GM12878 (cell line): ENCODE results near the gene CLECL1. TPM values are rescaled to one million over a fixed set of nuclear protein-coding genes. Genes with fewer than 3 reads are reported as not detected.

Experiments used
- ATAC-seq: fragments of 200-7000 bp; cut with Tn5 transposase; 3 replicates; pipeline ENCODE4 v1.9.1; 2020; ENCODE audit warnings: mild to moderate bottlenecking, moderate library complexity
- BruUV-seq: library from RNA; stranded (reverse); fragments of 400-500 nt; replicated peaks from 2 replicates; lab custom pipeline; 2021; lab: Mats Ljungman, UMichigan
- CTCF ChIA-PET: fragments of 300-600 bp; sonication (Branson Sonifier 250); formaldehyde crosslinking; extraction: SDS; loops from one replicate; lab custom pipeline; 2021; ENCODE audit warnings: inconsistent platforms; lab: Yijun Ruan, JAX
- POLR2A ChIA-PET: fragments of 350-600 bp; formaldehyde crosslinking; extraction: SDS; loops from one replicate; lab custom pipeline; 2021; ENCODE audit warnings: inconsistent platforms; lab: Charles Lee
- RAD21 ChIA-PET: fragments of 300-600 bp; sonication (Branson Sonifier 250); formaldehyde crosslinking; loops from one replicate; lab custom pipeline; 2023; ENCODE audit warnings: antibody characterized with exemption; ENCODE audit not compliant: unreplicated experiment; lab: Charles Lee
- SMC1A ChIA-PET: fragments of 300-600 bp; sonication (Branson Sonifier 250); formaldehyde crosslinking; loops from one replicate; lab custom pipeline; 2023; ENCODE audit not compliant: unreplicated experiment, uncharacterized antibody; lab: Charles Lee
- DNase-seq: peaks from one replicate; pipeline ENCODE4 v3.0.0-alpha.2; 2011; ENCODE audit warnings: low read depth, low spot score
- FAIRE-seq: peaks from 3 replicates; lab custom pipeline; 2011; peaks lifted over from hg19 to GRCh38; lab: Jason Lieb, UNC
- H2AFZ ChIP-seq: 2 replicates; pipeline ENCODE4 v1.6.0; 2011; ENCODE audit warnings: low read depth, low read length, control low read depth; ENCODE audit not compliant: control insufficient read depth
- H3K27ac ChIP-seq: 2 replicates; pipeline ENCODE4 v1.5.1; 2011; ENCODE audit warnings: control low read depth; ENCODE audit not compliant: control insufficient read depth, insufficient read depth
- H3K27me3 ChIP-seq, 2 experiments: replicated peaks in 1 of 2; 2 replicates each; pipeline versions ENCODE4 v1.6.0 to v1.6.1; 2011; ENCODE audit warnings: low read length in 1 of 2; ENCODE audit not compliant: control insufficient read depth in 2 of 2, insufficient read depth in 2 of 2
- H3K36me3 ChIP-seq, 2 experiments: 2 replicates each; pipeline ENCODE4 v1.5.1; 2011; ENCODE audit warnings: low read length in 1 of 2; ENCODE audit not compliant: control insufficient read depth in 2 of 2, insufficient read depth in 2 of 2
- H3K4me1 ChIP-seq: 2 replicates; pipeline ENCODE4 v1.6.1; 2011; ENCODE audit warnings: mild to moderate bottlenecking, low read length, moderate library complexity, mixed read lengths; ENCODE audit not compliant: control insufficient read depth, insufficient read depth
- H3K4me2 ChIP-seq: 2 replicates; pipeline ENCODE4 v1.6.0; 2011; ENCODE audit warnings: control low read depth; ENCODE audit not compliant: control insufficient read depth, insufficient read depth
- H3K4me3 ChIP-seq: fragments of 200-600 bp; sonication (generic); 2 replicates; pipeline ENCODE4 v1.5.1; 2016
- H3K79me2 ChIP-seq: 2 replicates; pipeline ENCODE4 v1.6.0; 2011; ENCODE audit warnings: low read length; ENCODE audit not compliant: control insufficient read depth, insufficient read depth
- H3K9ac ChIP-seq: 2 replicates; pipeline ENCODE4 v1.8.0; 2011; ENCODE audit warnings: low read length, control low read depth, mixed read lengths; ENCODE audit not compliant: control insufficient read depth, insufficient read depth
- H3K9me3 ChIP-seq: replicated peaks from 3 replicates; pipeline ENCODE4 v1.5.1; 2011; ENCODE audit warnings: mild to moderate bottlenecking, low read length; ENCODE audit not compliant: control insufficient read depth, insufficient read depth
- H4K20me1 ChIP-seq: 2 replicates; pipeline ENCODE4 v1.6.0; 2011; ENCODE audit not compliant: control insufficient read depth, insufficient read depth
- ATF7 ChIP-seq: fragments of 450-650 bp; IDR thresholded peaks from 2 replicates; pipeline ENCODE4 v1.6.1; 2016; ENCODE audit warnings: low read depth, mild to moderate bottlenecking
- ETV6 ChIP-seq, 2 experiments: fragments of 450-650 bp in 1 of 2; IDR thresholded peaks in 1 of 2; conservative IDR thresholded peaks in 1 of 2; 2 replicates each; pipeline ENCODE4 v1.6.1; 2014; ENCODE audit warnings: antibody characterized with exemption in 1 of 2, borderline replicate concordance in 1 of 2, low read depth in 1 of 2, mild to moderate bottlenecking in 1 of 2, moderate library complexity in 1 of 2
- HCFC1 ChIP-seq: fragments of 150-350 bp; IDR thresholded peaks from 2 replicates; pipeline ENCODE4 v1.6.1; 2014; ENCODE audit warnings: low read length
- HDGF ChIP-seq: fragments of 450-650 bp; IDR thresholded peaks from 2 replicates; pipeline ENCODE4 v1.6.1; 2016; ENCODE audit warnings: antibody characterized with exemption
- IKZF1 ChIP-seq: fragments of 450-650 bp; conservative IDR thresholded peaks from 2 replicates; pipeline ENCODE4 v1.6.1; 2017; ENCODE audit warnings: antibody characterized with exemption, mild to moderate bottlenecking
- JUND ChIP-seq: IDR thresholded peaks from 2 replicates; pipeline ENCODE4 v1.6.1; 2012; ENCODE audit warnings: low read depth, mild to moderate bottlenecking, low read length, improper control_type of control experiment, moderate library complexity
- PAX5 ChIP-seq: IDR thresholded peaks from 2 replicates; pipeline ENCODE4 v1.6.1; 2011; ENCODE audit warnings: low read depth, low read length, borderline replicate concordance
- POLR2A ChIP-seq: IDR thresholded peaks from 2 replicates; pipeline ENCODE4 v1.6.1; 2011; ENCODE audit warnings: low read depth, mild to moderate bottlenecking, low read length
- POLR2AphosphoS5 ChIP-seq: IDR thresholded peaks from 2 replicates; pipeline ENCODE4 v1.6.1; 2011; ENCODE audit warnings: mild to moderate bottlenecking, low read length, inconsistent platforms
- TAF1 ChIP-seq: IDR thresholded peaks from 2 replicates; pipeline ENCODE4 v1.6.1; 2011; ENCODE audit warnings: mild to moderate bottlenecking, low read depth, low read length, borderline replicate concordance
- TBL1XR1 ChIP-seq: IDR thresholded peaks from 2 replicates; pipeline ENCODE4 v1.6.1; 2012; ENCODE audit warnings: low read depth, low read length, improper control_type of control experiment
- YY1 ChIP-seq: IDR thresholded peaks from 2 replicates; pipeline ENCODE4 v1.6.1; 2011; ENCODE audit warnings: low read depth, mild to moderate bottlenecking, low read length
- WGBS: methylation state at CpG from one replicate; pipeline ENCODE4 v1.1.6; 2016; ENCODE audit warnings: low lambda C conversion rate; ENCODE audit not compliant: insufficient replicate concordance, insufficient coverage; ENCODE audit errors: missing lambda C conversion rate; 5-methylcytosine and 5-hydroxymethylcytosine counted together
- in situ Hi-C: fragments of 300-500 bp; cut with MboI; formaldehyde crosslinking; loops from 9 replicates; pipeline ENCODE4 v1.14.3; 2018; ENCODE audit warnings: mixed read lengths
- intact Hi-C: fragments of 100-400 bp; cut with micrococcal nuclease; formaldehyde crosslinking; loops from one replicate; pipeline ENCODE4 v1.14.2; 2022; ENCODE audit not compliant: unreplicated experiment
- polyA plus RNA-seq, 11 experiments: library from polyadenylated mRNA; depleted of rRNA in 4 of 11; unstranded in 6 of 11; stranded (reverse) in 5 of 11; fragments of >200 nt; fragmentation: Nextera tagmentation in 4 of 11; fragmentation: Illumina TruSeq in 1 of 11; extraction: Ambion mirVana in 4 of 11; extraction: Trizol in 1 of 11; gene quantifications; 1 replicate in 1 of 11; 2 replicates in 10 of 11; pipeline versions ENCODE4 v1.2.1 to v1.2.3, GENCODE V29; 2011 to 2016; ENCODE audit warnings: inconsistent platforms in 2 of 11, missing spikeins in 2 of 11, low read depth in 1 of 11
- total RNA-seq, 4 experiments: library from RNA; depleted of rRNA in 3 of 4; stranded (reverse); fragments of >200 nt in 3 of 4; fragmentation: Illumina TruSeq in 1 of 4; extraction: Trizol in 1 of 4; gene quantifications; 2 replicates each; pipeline versions ENCODE4 v1.2.1 to v1.2.3, GENCODE V29; 2013 to 2021
- TF ChIP-seq, protein P1 (sequence below): fragments of 450-650 bp; IDR thresholded peaks from 2 replicates; pipeline ENCODE4 v1.6.1; 2017; ENCODE audit warnings: mild to moderate bottlenecking, moderate library complexity
- TF ChIP-seq, protein P2 (sequence below): IDR thresholded peaks from 2 replicates; pipeline ENCODE4 v1.6.1; 2012; ENCODE audit warnings: low read depth, low read length, improper control_type of control experiment
- TF ChIP-seq, protein P3 (sequence below): fragments of 450-650 bp; IDR thresholded peaks from 2 replicates; pipeline ENCODE4 v1.6.1; 2016; ENCODE audit warnings: mild to moderate bottlenecking

Gene CLECL1
- total and polyA plus RNA-seq, 10 of the 15 experiments (the other 5 are each of a cell fraction or from before 2014, with no cell fraction given), result 4.6 to 56.5 (median 46.4) TPM

DNA sequence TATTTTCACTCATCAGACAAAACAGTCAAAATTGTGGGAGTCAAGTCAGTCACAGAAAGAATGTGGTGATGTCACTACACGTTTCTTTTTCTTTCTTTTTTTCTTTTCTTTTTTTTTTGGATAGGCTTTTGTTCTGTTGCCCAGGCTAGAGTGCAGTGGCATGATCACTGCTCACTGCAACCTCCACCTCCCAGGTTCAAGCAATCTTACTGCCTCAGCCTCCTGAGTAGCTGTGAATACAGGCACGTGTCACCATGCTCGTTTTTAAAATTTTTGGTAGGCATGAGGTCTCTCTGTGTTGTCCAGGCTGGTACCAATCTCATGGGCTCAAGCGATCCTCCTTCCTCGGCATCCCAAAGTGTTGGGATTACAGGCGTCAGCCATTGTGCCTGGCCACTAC lies 2.3 kb downstream of the CLECL1 start:
- RAD21 ChIA-PET, result interaction anchor here (1.6 to 2.8 kb wide), 6 partner anchors 9 to 30 kb away, joined by 4 to 16 read pairs (median 8); partner anchors contain the start of gene CD69
- FAIRE-seq (no peak), ATAC-seq (peak; percentile 15; the same call in 2 of the 3 replicates), DNase-seq (no peak)
- intact Hi-C loops, result no loop called here
- in situ Hi-C loops, result loop anchor here (5.0 kb wide), 1 partner anchor 83 kb away; no protein-coding TSS in a partner anchor
- Histone ChIP-seq H3K27me3 (no peaks in the 10 kb centered on the region), H3K4me1 (peaks cover 4% of the 10 kb centered on the region; the same call in 1 of the 2 replicates), H3K9me3 (no peaks in the 10 kb centered on the region), H3K36me3 (no peaks in the 10 kb centered on the region), H3K9ac (peak overlapping the region; percentile 82), H3K4me2 (peak overlapping the region; percentile 66; the same call in 1 of the 2 replicates), H2AFZ (no peak overlapping the region), H4K20me1 (no peaks in the 10 kb centered on the region), H3K4me3 (peak overlapping the region; percentile 80), H3K79me2 (peaks cover 80% of the 10 kb centered on the region), H3K27ac (peak overlapping the region; percentile 84)
- BruUV-seq, result no TSS peak
- POLR2A ChIA-PET, result interaction anchor here (1.2 kb wide), 1 partner anchor 8 kb away, joined by 5 read pairs; no protein-coding TSS in a partner anchor
- SMC1A ChIA-PET, result interaction anchor here (0.9 to 2.1 kb wide), 9 partner anchors 9 to 61 kb away, joined by 3 to 6 read pairs (median 4); partner anchors contain the start of genes CD69 and CLEC2D
- WGBS, result 0% methylated on average over 6 of the region's 6 CpGs
- CTCF ChIA-PET, result interaction anchor here (1.1 to 2.8 kb wide), 5 partner anchors 9 to 97 kb away, joined by 3 to 25 read pairs (median 4); no protein-coding TSS in a partner anchor
- TF ChIP-seq, protein P1, sequence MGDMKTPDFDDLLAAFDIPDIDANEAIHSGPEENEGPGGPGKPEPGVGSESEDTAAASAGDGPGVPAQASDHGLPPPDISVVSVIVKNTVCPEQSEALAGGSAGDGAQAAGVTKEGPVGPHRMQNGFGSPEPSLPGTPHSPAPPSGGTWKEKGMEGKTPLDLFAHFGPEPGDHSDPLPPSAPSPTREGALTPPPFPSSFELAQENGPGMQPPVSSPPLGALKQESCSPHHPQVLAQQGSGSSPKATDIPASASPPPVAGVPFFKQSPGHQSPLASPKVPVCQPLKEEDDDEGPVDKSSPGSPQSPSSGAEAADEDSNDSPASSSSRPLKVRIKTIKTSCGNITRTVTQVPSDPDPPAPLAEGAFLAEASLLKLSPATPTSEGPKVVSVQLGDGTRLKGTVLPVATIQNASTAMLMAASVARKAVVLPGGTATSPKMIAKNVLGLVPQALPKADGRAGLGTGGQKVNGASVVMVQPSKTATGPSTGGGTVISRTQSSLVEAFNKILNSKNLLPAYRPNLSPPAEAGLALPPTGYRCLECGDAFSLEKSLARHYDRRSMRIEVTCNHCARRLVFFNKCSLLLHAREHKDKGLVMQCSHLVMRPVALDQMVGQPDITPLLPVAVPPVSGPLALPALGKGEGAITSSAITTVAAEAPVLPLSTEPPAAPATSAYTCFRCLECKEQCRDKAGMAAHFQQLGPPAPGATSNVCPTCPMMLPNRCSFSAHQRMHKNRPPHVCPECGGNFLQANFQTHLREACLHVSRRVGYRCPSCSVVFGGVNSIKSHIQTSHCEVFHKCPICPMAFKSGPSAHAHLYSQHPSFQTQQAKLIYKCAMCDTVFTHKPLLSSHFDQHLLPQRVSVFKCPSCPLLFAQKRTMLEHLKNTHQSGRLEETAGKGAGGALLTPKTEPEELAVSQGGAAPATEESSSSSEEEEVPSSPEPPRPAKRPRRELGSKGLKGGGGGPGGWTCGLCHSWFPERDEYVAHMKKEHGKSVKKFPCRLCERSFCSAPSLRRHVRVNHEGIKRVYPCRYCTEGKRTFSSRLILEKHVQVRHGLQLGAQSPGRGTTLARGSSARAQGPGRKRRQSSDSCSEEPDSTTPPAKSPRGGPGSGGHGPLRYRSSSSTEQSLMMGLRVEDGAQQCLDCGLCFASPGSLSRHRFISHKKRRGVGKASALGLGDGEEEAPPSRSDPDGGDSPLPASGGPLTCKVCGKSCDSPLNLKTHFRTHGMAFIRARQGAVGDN, result 0 out of 2 replicates have a peak, but pooled peaks have one; percentile 42
- TF ChIP-seq ATF7, result 0 out of 2 replicates have a peak, but pooled peaks have one; percentile 39
- TF ChIP-seq, protein P2, sequence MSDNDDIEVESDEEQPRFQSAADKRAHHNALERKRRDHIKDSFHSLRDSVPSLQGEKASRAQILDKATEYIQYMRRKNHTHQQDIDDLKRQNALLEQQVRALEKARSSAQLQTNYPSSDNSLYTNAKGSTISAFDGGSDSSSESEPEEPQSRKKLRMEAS, result no peak
- TF ChIP-seq HCFC1, result no peak
- TF ChIP-seq ETV6 (conservative IDR thresholded peaks at IDR 0.05 in 1 of 2, IDR thresholded peaks at IDR 0.05 in 1 of 2; ENCODE audit: borderline replicate concordance in 1 of 2, low read depth in 1 of 2), result no peak
- TF ChIP-seq POLR2AphosphoS5, result peak; percentile 53; the same call in 1 of the 2 replicates
- TF ChIP-seq YY1, result peak; percentile 68; the same call in 1 of the 2 replicates
- peak; percentile 62; the same call in 1 of the 2 replicates for TF ChIP-seq TAF1
- TF ChIP-seq, protein P3, sequence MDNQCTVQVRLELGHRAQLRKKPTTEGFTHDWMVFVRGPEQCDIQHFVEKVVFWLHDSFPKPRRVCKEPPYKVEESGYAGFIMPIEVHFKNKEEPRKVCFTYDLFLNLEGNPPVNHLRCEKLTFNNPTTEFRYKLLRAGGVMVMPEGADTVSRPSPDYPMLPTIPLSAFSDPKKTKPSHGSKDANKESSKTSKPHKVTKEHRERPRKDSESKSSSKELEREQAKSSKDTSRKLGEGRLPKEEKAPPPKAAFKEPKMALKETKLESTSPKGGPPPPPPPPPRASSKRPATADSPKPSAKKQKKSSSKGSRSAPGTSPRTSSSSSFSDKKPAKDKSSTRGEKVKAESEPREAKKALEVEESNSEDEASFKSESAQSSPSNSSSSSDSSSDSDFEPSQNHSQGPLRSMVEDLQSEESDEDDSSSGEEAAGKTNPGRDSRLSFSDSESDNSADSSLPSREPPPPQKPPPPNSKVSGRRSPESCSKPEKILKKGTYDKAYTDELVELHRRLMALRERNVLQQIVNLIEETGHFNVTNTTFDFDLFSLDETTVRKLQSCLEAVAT, result peak; percentile 70; the same call in 1 of the 2 replicates
- peak; percentile 47; the same call in 1 of the 2 replicates for TF ChIP-seq POLR2A
- TF ChIP-seq IKZF1, result no peak
- TF ChIP-seq JUND, result no peak
- TF ChIP-seq PAX5, result no peak
- TF ChIP-seq TBL1XR1, result no peak
- TF ChIP-seq HDGF, result no peak
